ENCODE data around the gene ALOX12. TPM values are rescaled to one million over a fixed set of nuclear protein-coding genes. Genes with fewer than 3 reads are reported as not detected.
"Not testable (repeated sequence)": the region's sequence is repeated elsewhere in the genome, so short reads cannot be mapped to it uniquely, and the experiment has no call there.

The ALOX12 gene
- total and polyA plus RNA-seq, 2 donors: under 0.01 to 0.32 TPM

DNA sequence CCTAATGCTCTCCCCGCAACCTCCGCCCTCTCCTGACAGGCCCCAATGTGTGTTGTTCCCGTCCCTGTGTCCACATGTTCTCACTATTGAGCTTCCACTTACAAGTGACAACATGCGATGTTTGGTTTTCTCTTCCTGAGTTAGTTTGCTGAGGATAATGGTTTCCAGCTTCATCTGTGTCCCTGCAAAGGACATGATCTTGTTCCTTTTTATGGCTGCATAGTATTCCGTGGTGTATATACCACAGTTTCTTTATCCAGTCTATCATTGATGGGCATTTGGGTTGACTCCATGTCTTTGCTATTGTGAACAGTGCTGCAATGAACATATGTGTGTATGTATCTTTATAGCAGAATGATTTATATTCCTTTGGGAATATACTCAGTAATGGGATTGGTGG, 16.4 kb upstream of the ALOX12 start:
- H3K36me3 ChIP-seq (ENCODE audit: control insufficient read depth in 2 of 2, insufficient read depth in 2 of 2, low read length in 1 of 2); H3K9me3 ChIP-seq (ENCODE audit: control insufficient read depth in 2 of 2, insufficient read depth in 1 of 2, low read length in 1 of 2); H3K27ac ChIP-seq (ENCODE audit: low read depth in 1 of 2, low read length in 1 of 2); H3K27me3 ChIP-seq (ENCODE audit: control insufficient read depth in 2 of 2, insufficient read depth in 1 of 2, low read length in 1 of 2); DNase-seq (ENCODE audit: low read depth in 6 of 9, low spot score in 9 of 9); H3K4me1 ChIP-seq (ENCODE audit: control insufficient read depth in 2 of 2, insufficient read depth in 2 of 2, low read length in 2 of 2); H3K4me3 ChIP-seq (ENCODE audit: low read length in 2 of 2): not testable (repeated sequence)
- WGBS: 97% methylated on average over 5 of the region's 5 CpGs

DNA sequence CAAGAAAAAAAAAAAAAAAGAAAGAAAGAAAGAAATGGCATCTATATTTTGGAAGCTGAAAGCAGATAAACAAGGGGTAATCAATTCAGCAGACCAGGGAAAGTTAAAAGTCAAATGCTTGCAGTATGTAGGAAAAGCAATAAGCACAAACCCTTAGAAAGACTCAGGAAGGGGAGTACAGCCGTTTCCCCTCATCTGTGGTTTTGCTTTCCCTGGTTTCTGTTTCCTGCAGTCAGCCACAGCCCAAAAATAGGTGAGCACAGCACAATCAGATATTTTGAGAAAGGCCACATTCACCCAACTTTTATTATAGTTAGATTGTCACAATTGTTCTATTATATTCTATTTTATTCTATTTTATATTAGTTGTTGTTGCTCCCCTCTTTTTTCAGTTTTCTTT, 14.4 kb upstream of the ALOX12 start:
- Histone ChIP-seq H3K4me1 (ENCODE audit: control insufficient read depth in 2 of 2, insufficient read depth in 2 of 2, low read length in 2 of 2) (no peaks in the 10 kb centered on the region), H3K9me3 (ENCODE audit: control insufficient read depth in 2 of 2, insufficient read depth in 1 of 2, low read length in 1 of 2) (no peaks in the 10 kb centered on the region), H3K27me3 (ENCODE audit: control insufficient read depth in 2 of 2, insufficient read depth in 1 of 2, low read length in 1 of 2) (no peaks in the 10 kb centered on the region), H3K36me3 (ENCODE audit: control insufficient read depth in 2 of 2, insufficient read depth in 2 of 2, low read length in 1 of 2) (no peaks in the 10 kb centered on the region), H3K4me3 (ENCODE audit: low read length in 2 of 2) (no peak overlapping the region), H3K27ac (ENCODE audit: low read depth in 1 of 2, low read length in 1 of 2) (no peak overlapping the region)
- DNase-seq (ENCODE audit: low read depth in 6 of 9, low spot score in 9 of 9): peak in 4 of 9 donors; percentile 16 to 56 (median 20)
- WGBS: 0% methylated on average over 1 of the region's 1 CpG

DNA sequence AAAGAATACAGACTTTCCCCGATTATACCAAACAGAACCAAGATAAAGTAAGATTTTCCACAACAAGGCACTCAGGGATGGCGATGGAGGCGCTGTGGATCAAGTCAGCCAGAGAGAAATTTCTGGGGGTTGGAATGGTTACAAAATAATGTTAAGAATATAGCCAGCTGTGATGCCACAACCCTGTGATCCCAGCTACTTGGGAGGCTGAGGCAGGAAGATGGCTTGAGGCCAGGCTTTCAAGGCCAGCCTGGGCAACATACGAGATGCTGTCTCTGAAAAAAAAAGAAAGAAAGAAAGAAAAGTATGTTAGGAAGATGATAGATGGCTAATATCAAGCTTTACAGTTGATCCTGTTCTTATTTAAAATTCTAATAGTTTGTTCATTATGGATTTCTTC, 10.6 kb upstream of the ALOX12 start:
- no peak overlapping the region for H3K4me3 ChIP-seq (ENCODE audit: low read length in 2 of 2)
- H3K27me3 ChIP-seq (ENCODE audit: control insufficient read depth in 2 of 2, insufficient read depth in 1 of 2, low read length in 1 of 2): no peaks in the 10 kb centered on the region
- WGBS: 96% methylated on average over 4 of the region's 4 CpGs
- no peaks in the 10 kb centered on the region for H3K4me1 ChIP-seq (ENCODE audit: control insufficient read depth in 2 of 2, insufficient read depth in 2 of 2, low read length in 2 of 2)
- H3K27ac ChIP-seq (ENCODE audit: low read depth in 1 of 2, low read length in 1 of 2): no peak overlapping the region
- no peak for DNase-seq (ENCODE audit: low read depth in 6 of 9, low spot score in 9 of 9)
- no peaks in the 10 kb centered on the region for H3K36me3 ChIP-seq (ENCODE audit: control insufficient read depth in 2 of 2, insufficient read depth in 2 of 2, low read length in 1 of 2)
- no peaks in the 10 kb centered on the region for H3K9me3 ChIP-seq (ENCODE audit: control insufficient read depth in 2 of 2, insufficient read depth in 1 of 2, low read length in 1 of 2)

DNA sequence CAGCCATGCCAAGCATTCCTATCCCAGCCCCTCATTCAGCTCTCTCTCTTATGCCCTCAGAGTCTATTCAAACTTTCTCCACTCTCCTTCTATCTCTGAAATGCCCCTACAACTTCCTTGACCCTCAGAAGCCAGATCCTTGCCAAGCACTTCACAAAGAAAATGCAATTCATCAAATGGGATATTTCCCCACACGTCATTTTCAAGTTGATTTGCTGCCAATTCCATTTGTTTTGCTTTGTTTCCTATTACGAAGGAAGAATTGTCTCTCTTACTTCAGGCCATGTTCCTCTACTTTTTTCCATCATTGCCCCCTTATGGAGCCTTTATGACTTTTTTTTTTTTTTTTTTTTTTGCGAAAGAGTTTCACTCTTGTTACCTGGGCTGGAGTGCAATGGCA, 9.2 kb upstream of the ALOX12 start:
- no peaks in the 10 kb centered on the region for H3K27me3 ChIP-seq (ENCODE audit: control insufficient read depth in 2 of 2, insufficient read depth in 1 of 2, low read length in 1 of 2)
- H3K4me1 ChIP-seq (ENCODE audit: control insufficient read depth in 2 of 2, insufficient read depth in 2 of 2, low read length in 2 of 2): no peaks in the 10 kb centered on the region
- no peak overlapping the region for H3K27ac ChIP-seq (ENCODE audit: low read depth in 1 of 2, low read length in 1 of 2)
- H3K36me3 ChIP-seq (ENCODE audit: control insufficient read depth in 2 of 2, insufficient read depth in 2 of 2, low read length in 1 of 2): no peaks in the 10 kb centered on the region
- WGBS: 97% methylated on average over 3 of the region's 3 CpGs
- no peaks in the 10 kb centered on the region for H3K9me3 ChIP-seq (ENCODE audit: control insufficient read depth in 2 of 2, insufficient read depth in 1 of 2, low read length in 1 of 2)
- DNase-seq (ENCODE audit: low read depth in 6 of 9, low spot score in 9 of 9): no peak
- no peak overlapping the region for H3K4me3 ChIP-seq (ENCODE audit: low read length in 2 of 2)

DNA sequence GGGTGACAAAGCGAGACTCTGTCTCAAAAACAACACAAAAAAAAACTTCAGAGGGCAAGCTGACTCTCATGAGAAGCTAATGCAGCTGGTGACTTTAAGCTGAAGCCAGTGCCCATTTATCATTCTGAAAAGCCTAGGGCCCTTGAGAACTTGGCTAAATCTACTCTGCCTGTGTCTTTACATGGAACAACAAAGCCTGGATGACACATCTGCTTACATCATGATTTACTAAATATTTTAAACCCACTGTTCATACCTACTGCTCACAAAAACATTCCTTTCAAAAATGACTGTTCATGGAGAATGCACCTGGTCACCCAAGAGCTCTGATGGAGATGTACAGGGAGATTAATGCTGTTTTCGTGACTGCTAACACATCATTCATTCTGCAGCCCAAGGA, 6.1 kb upstream of the ALOX12 start:
- no peak overlapping the region for H3K4me3 ChIP-seq (ENCODE audit: low read length in 2 of 2)
- DNase-seq (ENCODE audit: low read depth in 6 of 9, low spot score in 9 of 9): no peak
- no peaks in the 10 kb centered on the region for H3K27me3 ChIP-seq (ENCODE audit: control insufficient read depth in 2 of 2, insufficient read depth in 1 of 2, low read length in 1 of 2)
- no peak overlapping the region for H3K27ac ChIP-seq (ENCODE audit: low read depth in 1 of 2, low read length in 1 of 2)
- 98% methylated on average over 2 of the region's 2 CpGs for WGBS
- H3K4me1 ChIP-seq (ENCODE audit: control insufficient read depth in 2 of 2, insufficient read depth in 2 of 2, low read length in 2 of 2): no peaks in the 10 kb centered on the region
- H3K36me3 ChIP-seq (ENCODE audit: control insufficient read depth in 2 of 2, insufficient read depth in 2 of 2, low read length in 1 of 2): peaks cover 0 to under 1% of the 10 kb centered on the region in 2 donors
- no peaks in the 10 kb centered on the region for H3K9me3 ChIP-seq (ENCODE audit: control insufficient read depth in 2 of 2, insufficient read depth in 1 of 2, low read length in 1 of 2)

DNA sequence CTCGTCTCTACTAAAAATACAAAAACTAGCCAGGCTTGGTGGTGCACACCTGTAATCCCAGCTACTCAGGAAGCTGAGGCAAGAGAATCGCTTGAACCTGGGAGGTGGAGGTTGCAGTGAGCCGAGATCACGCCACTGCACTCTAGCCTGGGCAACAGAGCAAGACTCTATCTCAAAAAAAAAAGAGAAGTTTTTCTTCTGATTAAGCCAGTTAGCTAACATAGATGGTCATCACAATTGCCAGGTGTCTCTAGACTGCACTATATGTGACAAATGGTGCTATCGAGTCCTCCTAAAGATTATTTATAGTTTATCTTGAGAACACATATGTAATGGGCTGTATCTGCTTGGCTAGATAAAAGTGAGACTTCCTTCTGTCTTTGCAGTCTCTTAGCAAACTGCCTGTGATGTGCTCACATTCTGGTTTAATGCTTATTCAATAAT, 2.2 kb upstream of the ALOX12 start:
- WGBS: 74% methylated on average over 5 of the region's 5 CpGs
- not testable (repeated sequence) for H3K4me1 ChIP-seq (ENCODE audit: control insufficient read depth in 2 of 2, insufficient read depth in 2 of 2, low read length in 2 of 2); H3K27ac ChIP-seq (ENCODE audit: low read depth in 1 of 2, low read length in 1 of 2); H3K9me3 ChIP-seq (ENCODE audit: control insufficient read depth in 2 of 2, insufficient read depth in 1 of 2, low read length in 1 of 2); DNase-seq (ENCODE audit: low read depth in 6 of 9, low spot score in 9 of 9); H3K4me3 ChIP-seq (ENCODE audit: low read length in 2 of 2)
- Histone ChIP-seq H3K27me3 (ENCODE audit: control insufficient read depth in 2 of 2, insufficient read depth in 1 of 2, low read length in 1 of 2) (peaks cover 0 to 18% of the 10 kb centered on the region in 2 donors), H3K36me3 (ENCODE audit: control insufficient read depth in 2 of 2, insufficient read depth in 2 of 2, low read length in 1 of 2) (peaks cover 3 to 24% of the 10 kb centered on the region in 2 donors)

DNA sequence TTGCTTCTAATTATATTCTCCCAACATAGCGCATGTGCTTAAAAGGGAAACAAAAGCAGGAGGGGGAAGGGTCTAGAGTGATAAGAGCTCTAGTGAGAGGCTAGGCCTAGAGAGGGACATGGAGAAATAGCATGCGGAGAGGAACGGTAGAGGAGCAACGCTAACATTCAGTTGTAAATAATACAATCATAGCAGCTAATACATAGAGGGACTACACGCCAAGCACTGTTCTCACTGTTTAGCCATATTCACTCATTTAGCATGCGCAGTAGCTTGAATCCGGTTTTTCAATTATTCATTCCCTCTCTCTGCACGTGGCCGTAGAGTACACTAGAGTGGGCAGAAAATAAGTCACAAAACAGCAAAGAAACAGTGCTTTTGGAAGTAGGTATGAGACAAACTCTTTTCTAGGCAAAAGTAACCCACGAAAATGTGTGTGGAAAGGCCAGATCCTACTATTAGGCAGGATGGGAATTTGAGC, 1.7 kb upstream of the ALOX12 start:
- peaks cover 0 to 18% of the 10 kb centered on the region in 2 donors for H3K27me3 ChIP-seq (ENCODE audit: control insufficient read depth in 2 of 2, insufficient read depth in 1 of 2, low read length in 1 of 2)
- no peaks in the 10 kb centered on the region for H3K4me1 ChIP-seq (ENCODE audit: control insufficient read depth in 2 of 2, insufficient read depth in 2 of 2, low read length in 2 of 2)
- H3K4me3 ChIP-seq (ENCODE audit: low read length in 2 of 2): no peak overlapping the region
- no peak overlapping the region for H3K27ac ChIP-seq (ENCODE audit: low read depth in 1 of 2, low read length in 1 of 2)
- H3K36me3 ChIP-seq (ENCODE audit: control insufficient read depth in 2 of 2, insufficient read depth in 2 of 2, low read length in 1 of 2): peaks cover 9 to 29% of the 10 kb centered on the region in 2 donors
- peaks cover 0 to under 1% of the 10 kb centered on the region in 2 donors for H3K9me3 ChIP-seq (ENCODE audit: control insufficient read depth in 2 of 2, insufficient read depth in 1 of 2, low read length in 1 of 2)
- no peak for DNase-seq (ENCODE audit: low read depth in 6 of 9, low spot score in 9 of 9)
- 92% methylated on average over 10 of the region's 10 CpGs for WGBS

DNA sequence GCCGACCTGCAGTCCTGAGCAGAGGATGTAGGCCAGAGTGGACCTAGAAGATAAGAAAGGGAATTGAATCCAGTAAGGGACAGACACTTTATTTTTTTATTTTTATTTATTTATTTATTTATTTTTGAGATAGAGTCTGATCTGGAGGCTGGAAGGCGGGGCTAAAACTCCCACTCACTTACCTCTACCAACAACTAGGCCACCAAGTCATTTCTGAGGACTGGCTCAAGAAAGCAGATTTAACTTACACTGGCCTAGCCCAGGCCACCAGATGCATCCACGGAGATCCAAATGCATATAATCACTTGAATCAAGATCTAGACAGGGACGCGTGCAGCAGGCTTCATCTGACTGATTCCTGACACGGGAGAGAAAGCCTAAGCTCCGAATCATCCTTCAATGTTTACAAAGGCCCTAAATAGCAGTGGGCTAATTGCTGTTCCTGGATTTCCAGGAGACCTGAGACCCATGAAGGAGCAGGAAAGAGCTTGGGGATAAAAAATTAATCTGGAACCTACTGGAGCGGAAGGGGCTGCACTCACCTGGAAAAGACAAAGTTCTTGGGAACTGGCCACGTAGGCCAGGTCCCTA, 1.1 kb upstream of the ALOX12 start:
- H3K4me3 ChIP-seq (ENCODE audit: low read length in 2 of 2): no peak overlapping the region
- WGBS: 98% methylated on average over 9 of the region's 9 CpGs

DNA sequence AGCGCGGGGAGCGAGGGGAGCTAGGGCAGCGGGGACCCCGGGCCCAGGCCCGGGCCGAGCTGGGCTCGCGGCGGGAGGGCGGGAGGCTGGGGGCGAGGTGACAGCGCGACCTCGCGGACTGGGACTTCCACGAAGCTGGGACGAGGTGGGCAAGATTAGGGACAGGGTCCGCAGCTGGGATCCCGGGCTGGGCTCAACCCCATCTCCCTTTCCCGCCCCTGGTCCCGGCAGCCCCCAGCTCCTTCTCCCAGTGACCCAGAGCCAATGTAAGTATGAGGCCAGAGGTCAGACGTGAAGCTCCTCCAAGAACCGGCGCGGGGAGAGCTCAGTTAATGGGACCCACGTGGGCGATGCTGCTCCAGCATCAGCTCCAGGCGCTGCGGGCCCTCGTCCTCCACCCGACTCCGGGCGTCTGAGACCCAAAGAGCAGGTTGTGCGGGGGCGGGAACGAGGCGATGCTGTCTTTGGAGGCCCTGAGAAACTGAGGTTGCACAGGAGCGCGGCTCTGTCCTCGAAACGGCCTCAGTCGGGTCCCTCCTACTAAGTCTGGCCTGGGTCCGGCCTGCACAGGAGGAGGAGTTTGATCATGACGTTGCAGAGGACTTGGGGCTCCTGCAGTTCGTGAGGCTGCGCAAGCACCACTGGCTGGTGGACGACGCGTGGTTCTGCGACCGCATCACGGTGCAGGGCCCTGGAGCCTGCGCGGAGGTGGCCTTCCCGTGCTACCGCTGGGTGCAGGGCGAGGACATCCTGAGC, 585 bp downstream of the ALOX12 start:
- DNase-seq (ENCODE audit: low read depth in 6 of 9, low spot score in 9 of 9): no peak
- WGBS: 86% methylated on average over 58 of the region's 58 CpGs
- H3K9me3 ChIP-seq (ENCODE audit: control insufficient read depth in 2 of 2, insufficient read depth in 1 of 2, low read length in 1 of 2): peaks cover 0 to 1% of the 10 kb centered on the region in 2 donors
- H3K27ac ChIP-seq (ENCODE audit: low read depth in 1 of 2, low read length in 1 of 2): no peak overlapping the region
- peaks cover 0 to 18% of the 10 kb centered on the region in 2 donors for H3K27me3 ChIP-seq (ENCODE audit: control insufficient read depth in 2 of 2, insufficient read depth in 1 of 2, low read length in 1 of 2)
- no peaks in the 10 kb centered on the region for H3K4me1 ChIP-seq (ENCODE audit: control insufficient read depth in 2 of 2, insufficient read depth in 2 of 2, low read length in 2 of 2)
- no peak overlapping the region for H3K4me3 ChIP-seq (ENCODE audit: low read length in 2 of 2)
- H3K36me3 ChIP-seq (ENCODE audit: control insufficient read depth in 2 of 2, insufficient read depth in 2 of 2, low read length in 1 of 2): peaks cover 30 to 50% of the 10 kb centered on the region in 2 donors

More for the DNA sequence above, 1.1 kb upstream of the ALOX12 start:
- DNase-seq (ENCODE audit: low read depth in 6 of 9, low spot score in 9 of 9): no peak
- H3K27me3 ChIP-seq (ENCODE audit: control insufficient read depth in 2 of 2, insufficient read depth in 1 of 2, low read length in 1 of 2): peaks cover 0 to 18% of the 10 kb centered on the region in 2 donors
- H3K36me3 ChIP-seq (ENCODE audit: control insufficient read depth in 2 of 2, insufficient read depth in 2 of 2, low read length in 1 of 2): peaks cover 14 to 35% of the 10 kb centered on the region in 2 donors
- no peak overlapping the region for H3K27ac ChIP-seq (ENCODE audit: low read depth in 1 of 2, low read length in 1 of 2)
- H3K9me3 ChIP-seq (ENCODE audit: control insufficient read depth in 2 of 2, insufficient read depth in 1 of 2, low read length in 1 of 2): peaks cover 0 to 1% of the 10 kb centered on the region in 2 donors
- H3K4me1 ChIP-seq (ENCODE audit: control insufficient read depth in 2 of 2, insufficient read depth in 2 of 2, low read length in 2 of 2): no peaks in the 10 kb centered on the region
